Measurements from ENCODE around the gene MEGF10.

MEGF10 gene

DNA sequence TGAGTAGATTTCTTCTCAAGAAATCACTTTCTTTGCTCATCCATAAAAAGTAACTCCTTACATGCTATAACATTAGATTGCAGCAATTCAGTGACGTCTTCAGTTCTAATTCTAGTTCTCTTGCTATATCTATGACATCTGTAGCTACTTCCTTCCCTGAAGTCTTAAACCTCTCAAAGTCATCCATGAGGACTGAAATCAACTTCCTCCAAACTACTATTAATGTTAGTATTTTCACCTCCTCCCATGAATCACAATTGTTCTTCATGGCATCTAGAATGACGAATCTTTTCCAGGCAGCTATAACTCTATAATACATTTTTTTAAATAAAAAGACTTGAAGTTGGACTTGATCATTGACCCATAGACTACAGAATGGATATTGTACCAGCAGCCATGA, 180.6 kb downstream of the MEGF10 start:
- H3K4me1 ChIP-seq (ENCODE audit: insufficient read depth, poor library complexity, severe bottlenecking) = no peaks in the 10 kb centered on the region
- no peak for ATAC-seq (ENCODE audit: low read depth)
- H3K27ac ChIP-seq (ENCODE audit: poor library complexity, severe bottlenecking) = no peak overlapping the region
- TF ChIP-seq, protein P1, sequence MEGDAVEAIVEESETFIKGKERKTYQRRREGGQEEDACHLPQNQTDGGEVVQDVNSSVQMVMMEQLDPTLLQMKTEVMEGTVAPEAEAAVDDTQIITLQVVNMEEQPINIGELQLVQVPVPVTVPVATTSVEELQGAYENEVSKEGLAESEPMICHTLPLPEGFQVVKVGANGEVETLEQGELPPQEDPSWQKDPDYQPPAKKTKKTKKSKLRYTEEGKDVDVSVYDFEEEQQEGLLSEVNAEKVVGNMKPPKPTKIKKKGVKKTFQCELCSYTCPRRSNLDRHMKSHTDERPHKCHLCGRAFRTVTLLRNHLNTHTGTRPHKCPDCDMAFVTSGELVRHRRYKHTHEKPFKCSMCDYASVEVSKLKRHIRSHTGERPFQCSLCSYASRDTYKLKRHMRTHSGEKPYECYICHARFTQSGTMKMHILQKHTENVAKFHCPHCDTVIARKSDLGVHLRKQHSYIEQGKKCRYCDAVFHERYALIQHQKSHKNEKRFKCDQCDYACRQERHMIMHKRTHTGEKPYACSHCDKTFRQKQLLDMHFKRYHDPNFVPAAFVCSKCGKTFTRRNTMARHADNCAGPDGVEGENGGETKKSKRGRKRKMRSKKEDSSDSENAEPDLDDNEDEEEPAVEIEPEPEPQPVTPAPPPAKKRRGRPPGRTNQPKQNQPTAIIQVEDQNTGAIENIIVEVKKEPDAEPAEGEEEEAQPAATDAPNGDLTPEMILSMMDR (IDR thresholded peaks at IDR 0.05; ENCODE audit: poor library complexity, severe bottlenecking) = no peak
- no peaks in the 10 kb centered on the region for H3K36me3 ChIP-seq (ENCODE audit: low read depth)
- no peak overlapping the region for H3K4me3 ChIP-seq (ENCODE audit: severe bottlenecking)
- H3K9me3 ChIP-seq (ENCODE audit: severe bottlenecking) = no peaks in the 10 kb centered on the region
- no peak for DNase-seq (ENCODE audit: low spot score)
- H3K27me3 ChIP-seq (ENCODE audit: insufficient read depth, poor library complexity, severe bottlenecking) = peaks cover 7% of the 10 kb centered on the region

DNA sequence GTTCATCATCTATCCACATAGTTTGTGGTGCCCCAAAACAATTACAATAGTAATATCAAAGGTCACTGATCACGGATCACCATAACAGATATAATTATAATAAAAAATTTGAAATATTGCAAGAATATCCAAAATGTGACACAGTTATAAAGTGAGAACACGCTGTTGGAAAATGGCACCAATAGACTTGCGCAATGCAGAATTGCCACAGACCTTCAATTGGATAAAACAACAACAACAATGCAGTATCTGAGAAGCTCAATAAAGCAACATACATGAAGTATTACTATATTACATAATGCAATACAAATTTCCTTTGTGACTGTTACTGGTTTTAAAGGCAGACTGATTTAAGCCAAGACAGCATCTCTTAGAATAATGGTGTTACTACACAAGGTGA, 182.1 kb downstream of the MEGF10 start:
- no peaks in the 10 kb centered on the region for H3K36me3 ChIP-seq (ENCODE audit: low read depth)
- no peaks in the 10 kb centered on the region for H3K4me1 ChIP-seq (ENCODE audit: insufficient read depth, poor library complexity, severe bottlenecking)
- ATAC-seq (ENCODE audit: low read depth) = no peak
- TF ChIP-seq, protein P1 (IDR thresholded peaks at IDR 0.05; ENCODE audit: poor library complexity, severe bottlenecking) = no peak
- H3K9me3 ChIP-seq (ENCODE audit: severe bottlenecking) = no peaks in the 10 kb centered on the region
- H3K4me3 ChIP-seq (ENCODE audit: severe bottlenecking) = no peak overlapping the region
- peaks cover 9% of the 10 kb centered on the region for H3K27me3 ChIP-seq (ENCODE audit: insufficient read depth, poor library complexity, severe bottlenecking)
- no peak overlapping the region for H3K27ac ChIP-seq (ENCODE audit: poor library complexity, severe bottlenecking)
- DNase-seq (ENCODE audit: low spot score) = no peak

DNA sequence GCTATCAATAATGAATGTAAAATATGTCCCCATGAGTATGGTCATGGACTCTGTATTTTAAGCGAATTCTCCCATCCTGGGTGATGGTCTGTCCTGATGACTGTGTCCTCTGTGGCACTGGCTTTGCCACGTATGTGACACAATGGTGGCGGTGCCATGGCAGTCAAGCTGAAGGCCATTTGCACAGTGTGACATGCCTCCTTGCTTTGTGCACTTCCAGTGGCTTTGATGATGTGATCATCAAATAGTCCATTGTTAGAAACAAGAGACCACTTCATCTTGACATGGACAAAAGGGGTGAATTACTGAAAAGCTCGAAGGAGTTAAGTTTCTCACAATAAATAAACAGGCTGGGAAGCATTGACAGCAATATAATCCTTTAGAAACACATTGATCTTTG, 195.9 kb downstream of the MEGF10 start:
- Histone ChIP-seq H3K4me1 (ENCODE audit: insufficient read depth, poor library complexity, severe bottlenecking) (no peaks in the 10 kb centered on the region), H3K27me3 (ENCODE audit: insufficient read depth, poor library complexity, severe bottlenecking) (peaks cover 5% of the 10 kb centered on the region)
- DNase-seq (ENCODE audit: low spot score) = no peak

DNA sequence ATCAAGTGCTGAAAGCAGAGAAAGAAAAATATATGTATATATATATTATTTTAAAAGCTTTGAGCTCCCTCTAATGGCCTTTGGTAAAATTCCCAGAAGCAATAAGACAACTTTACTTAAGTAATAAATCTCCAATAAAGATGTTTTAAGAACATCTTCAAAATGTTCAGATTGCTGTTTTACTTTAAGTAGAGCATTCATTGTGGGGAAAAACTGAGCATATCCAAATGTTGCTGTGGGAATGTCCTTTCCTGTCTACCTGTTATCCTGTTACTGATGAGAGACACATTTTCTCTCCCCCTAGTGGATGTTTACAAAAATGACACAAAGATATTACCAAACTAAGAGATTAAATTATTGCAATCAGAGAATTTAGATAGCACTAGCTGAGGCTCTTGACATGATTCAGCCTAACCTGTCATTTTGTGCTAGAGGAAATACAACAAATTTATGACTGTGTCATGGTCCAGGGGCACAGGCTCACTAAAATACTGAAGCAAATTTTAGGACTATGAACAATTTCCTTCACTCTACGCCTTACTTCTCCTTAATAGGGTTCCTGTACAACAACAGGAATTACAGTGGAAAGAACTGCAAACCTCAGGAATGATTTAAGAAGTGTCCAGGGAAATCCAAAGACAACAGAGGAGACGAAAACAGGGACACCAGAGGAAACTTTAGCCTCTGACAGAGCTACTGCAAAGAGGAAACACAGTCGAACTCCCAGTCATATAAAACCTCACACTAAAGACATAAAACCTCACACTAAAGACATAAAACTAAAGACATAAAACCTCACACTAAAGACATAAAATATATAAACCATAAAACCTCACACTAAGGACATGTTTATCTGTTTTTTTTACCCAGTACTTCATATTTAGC, 202.5 kb downstream of the MEGF10 start:
- ATAC-seq (ENCODE audit: low read depth) (peak; percentile 68), DNase-seq (ENCODE audit: low spot score) (no peak)
- no peaks in the 10 kb centered on the region for H3K36me3 ChIP-seq (ENCODE audit: low read depth)
- H3K27me3 ChIP-seq (ENCODE audit: insufficient read depth, poor library complexity, severe bottlenecking) = peaks cover 9% of the 10 kb centered on the region
- no peaks in the 10 kb centered on the region for H3K4me1 ChIP-seq (ENCODE audit: insufficient read depth, poor library complexity, severe bottlenecking)
- no peak overlapping the region for H3K4me3 ChIP-seq (ENCODE audit: severe bottlenecking)
- no peaks in the 10 kb centered on the region for H3K9me3 ChIP-seq (ENCODE audit: severe bottlenecking)
- TF ChIP-seq, protein P1 (IDR thresholded peaks at IDR 0.05; ENCODE audit: poor library complexity, severe bottlenecking) = peak; percentile 99
- no peak overlapping the region for H3K27ac ChIP-seq (ENCODE audit: poor library complexity, severe bottlenecking)

More for the DNA sequence above, 195.9 kb downstream of the MEGF10 start:
- H3K4me3 ChIP-seq (ENCODE audit: severe bottlenecking) = no peak overlapping the region
- no peaks in the 10 kb centered on the region for H3K9me3 ChIP-seq (ENCODE audit: severe bottlenecking)
- TF ChIP-seq, protein P1 (IDR thresholded peaks at IDR 0.05; ENCODE audit: poor library complexity, severe bottlenecking) = no peak
- H3K27ac ChIP-seq (ENCODE audit: poor library complexity, severe bottlenecking) = no peak overlapping the region
- no peak for ATAC-seq (ENCODE audit: low read depth)
- H3K36me3 ChIP-seq (ENCODE audit: low read depth) = no peaks in the 10 kb centered on the region

DNA sequence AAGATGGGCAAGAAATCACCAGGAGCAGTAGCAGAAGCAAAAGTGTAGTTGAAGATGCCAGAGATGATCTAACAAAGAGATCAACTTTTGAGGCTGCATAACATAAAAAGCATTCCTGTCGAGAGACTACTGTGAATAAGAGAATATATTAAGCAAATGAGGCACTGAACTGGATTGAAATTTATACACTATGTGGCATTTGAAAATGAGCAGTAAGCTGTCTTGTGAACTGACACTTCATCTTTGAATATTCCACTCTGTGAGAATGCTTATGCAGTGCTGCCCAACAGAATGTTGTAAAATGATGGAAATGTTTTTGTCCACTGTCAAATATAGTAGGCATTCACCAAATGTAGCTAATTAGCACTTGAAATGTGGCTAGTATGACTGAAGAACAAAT, 208.0 kb downstream of the MEGF10 start:
- no peak for DNase-seq (ENCODE audit: low spot score)
- TF ChIP-seq, protein P1 (IDR thresholded peaks at IDR 0.05; ENCODE audit: poor library complexity, severe bottlenecking) = no peak
- Histone ChIP-seq H3K27ac (ENCODE audit: poor library complexity, severe bottlenecking) (no peak overlapping the region), H3K4me1 (ENCODE audit: insufficient read depth, poor library complexity, severe bottlenecking) (no peaks in the 10 kb centered on the region), H3K36me3 (ENCODE audit: low read depth) (no peaks in the 10 kb centered on the region), H3K4me3 (ENCODE audit: severe bottlenecking) (no peak overlapping the region), H3K9me3 (ENCODE audit: severe bottlenecking) (no peaks in the 10 kb centered on the region), H3K27me3 (ENCODE audit: insufficient read depth, poor library complexity, severe bottlenecking) (peaks cover 9% of the 10 kb centered on the region)
- no peak for ATAC-seq (ENCODE audit: low read depth)
